HG02938 (cell line): ENCODE data around the gene MUC20.
"Not testable (repeated sequence)": the region's sequence is repeated elsewhere in the genome, so short reads cannot be mapped to it uniquely, and the experiment has no call there.

Experiments used
- ATAC-seq: cut with Tn5 transposase; IDR thresholded peaks from one replicate; pipeline ENCODE4 v1.9.1; 2021; ENCODE audit warnings: mild to moderate bottlenecking, moderate library complexity; ENCODE audit not compliant: unreplicated experiment

Gene MUC20, protein sequence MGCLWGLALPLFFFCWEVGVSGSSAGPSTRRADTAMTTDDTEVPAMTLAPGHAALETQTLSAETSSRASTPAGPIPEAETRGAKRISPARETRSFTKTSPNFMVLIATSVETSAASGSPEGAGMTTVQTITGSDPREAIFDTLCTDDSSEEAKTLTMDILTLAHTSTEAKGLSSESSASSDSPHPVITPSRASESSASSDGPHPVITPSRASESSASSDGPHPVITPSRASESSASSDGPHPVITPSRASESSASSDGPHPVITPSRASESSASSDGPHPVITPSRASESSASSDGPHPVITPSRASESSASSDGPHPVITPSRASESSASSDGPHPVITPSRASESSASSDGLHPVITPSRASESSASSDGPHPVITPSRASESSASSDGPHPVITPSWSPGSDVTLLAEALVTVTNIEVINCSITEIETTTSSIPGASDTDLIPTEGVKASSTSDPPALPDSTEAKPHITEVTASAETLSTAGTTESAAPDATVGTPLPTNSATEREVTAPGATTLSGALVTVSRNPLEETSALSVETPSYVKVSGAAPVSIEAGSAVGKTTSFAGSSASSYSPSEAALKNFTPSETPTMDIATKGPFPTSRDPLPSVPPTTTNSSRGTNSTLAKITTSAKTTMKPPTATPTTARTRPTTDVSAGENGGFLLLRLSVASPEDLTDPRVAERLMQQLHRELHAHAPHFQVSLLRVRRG

DNA sequence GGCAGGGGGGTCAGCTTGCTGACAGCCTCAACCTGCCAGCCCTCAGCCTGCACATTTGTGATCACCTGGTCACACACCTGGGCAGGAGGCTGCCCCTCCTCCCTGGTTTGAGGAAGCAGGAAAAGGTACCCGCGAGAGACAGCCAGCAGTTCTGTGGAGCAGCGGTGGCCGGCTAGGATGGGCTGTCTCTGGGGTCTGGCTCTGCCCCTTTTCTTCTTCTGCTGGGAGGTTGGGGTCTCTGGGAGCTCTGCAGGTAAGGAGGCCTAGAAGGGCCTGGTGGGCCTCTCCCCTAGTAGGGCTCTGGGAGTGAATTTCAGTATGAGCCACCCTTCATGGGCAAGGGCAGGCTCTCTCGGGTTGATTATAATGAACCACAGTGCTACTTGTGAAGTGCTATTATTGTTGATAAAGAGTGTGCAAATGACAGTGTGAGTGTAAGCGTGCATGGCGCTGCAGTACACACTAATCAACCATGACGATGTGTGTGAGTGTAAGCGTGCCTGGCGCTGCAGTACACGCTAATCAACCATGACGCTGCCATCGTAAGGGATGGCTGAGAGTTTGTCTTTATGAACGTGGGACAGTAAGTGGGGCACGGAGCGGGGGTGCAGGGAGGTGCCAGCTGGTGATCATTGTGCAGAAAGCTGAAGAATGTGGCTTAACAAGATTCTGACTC, at the start of gene MUC20:
Gene MUC20, plus strand, starts transcription at position 148 of the 676 bp plus-strand sequence. Its CDS starts 30 bp downstream, at position 178.
- ATAC-seq, result not testable (repeated sequence)

DNA sequence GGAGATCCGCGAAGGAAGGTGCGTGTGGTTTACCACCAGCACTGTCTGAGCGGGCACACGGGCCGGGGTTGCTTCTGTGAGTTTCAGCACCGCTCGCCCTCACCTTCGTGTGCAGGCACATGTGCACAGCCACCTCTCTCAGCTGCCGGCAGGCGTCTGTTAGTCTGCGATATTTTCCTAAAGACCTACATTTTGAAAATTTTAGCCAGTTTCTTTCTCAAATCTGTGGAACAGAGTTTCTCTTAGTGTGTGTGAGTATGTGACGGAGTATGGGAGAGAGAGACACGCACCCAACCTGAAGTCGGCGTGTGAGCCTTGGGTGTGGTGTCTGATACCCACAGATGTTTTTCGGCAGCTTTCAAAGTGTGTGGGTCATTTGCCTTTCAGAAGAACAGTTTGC, 49.5 kb upstream of the MUC20 start:
- not testable (repeated sequence) for ATAC-seq

DNA sequence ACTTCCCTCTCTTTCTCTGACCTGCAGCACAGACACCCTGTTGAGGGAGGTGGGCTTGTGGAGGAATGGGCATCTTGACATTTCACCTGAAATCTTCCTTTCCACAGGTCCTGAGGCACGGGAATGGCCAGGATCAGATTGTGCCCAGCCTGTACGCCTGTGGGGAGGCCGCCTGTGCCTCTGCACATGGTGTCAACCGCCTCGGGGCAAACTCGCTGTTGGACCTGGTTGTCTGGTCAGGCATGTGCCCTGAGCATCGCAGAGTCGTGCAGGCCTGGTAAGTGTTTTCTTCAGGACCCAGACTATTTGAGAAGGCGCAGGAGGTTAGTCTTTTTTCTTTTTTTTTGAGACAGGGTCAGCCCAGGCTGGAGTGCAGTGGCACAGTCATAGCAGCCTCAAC, 47.1 kb upstream of the MUC20 start:
- not testable (repeated sequence) for ATAC-seq

DNA sequence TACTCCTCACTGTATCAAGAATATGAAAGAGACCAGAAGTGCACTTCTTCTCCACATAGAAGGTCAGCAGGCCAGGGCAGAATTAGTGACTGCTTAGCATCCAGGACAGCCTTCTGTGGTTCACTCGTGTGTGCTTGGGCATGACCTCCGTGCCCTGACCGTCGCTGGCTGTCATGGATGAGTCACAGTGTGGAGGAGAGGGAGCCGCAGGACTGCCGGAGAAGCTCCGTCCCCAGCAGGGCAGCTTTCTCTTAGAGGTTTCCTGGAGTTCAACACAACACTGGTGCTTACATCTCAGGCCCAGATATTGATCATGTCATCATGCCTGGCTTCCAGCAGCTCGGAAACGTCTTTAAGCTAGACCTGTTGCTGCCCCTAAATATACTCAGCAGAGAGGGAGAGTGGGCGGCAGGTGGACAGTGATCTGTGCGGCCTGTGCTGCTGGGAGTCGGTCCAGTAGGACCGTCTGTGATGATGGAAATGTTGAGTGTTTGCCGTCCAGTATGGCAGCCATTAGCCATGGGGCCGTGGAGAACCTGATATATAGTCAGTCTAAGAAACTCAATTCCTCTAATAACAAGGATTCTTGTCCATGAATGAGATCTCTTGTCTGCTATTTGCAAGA, 42.3 kb upstream of the MUC20 start:
- ATAC-seq, result not testable (repeated sequence)

DNA sequence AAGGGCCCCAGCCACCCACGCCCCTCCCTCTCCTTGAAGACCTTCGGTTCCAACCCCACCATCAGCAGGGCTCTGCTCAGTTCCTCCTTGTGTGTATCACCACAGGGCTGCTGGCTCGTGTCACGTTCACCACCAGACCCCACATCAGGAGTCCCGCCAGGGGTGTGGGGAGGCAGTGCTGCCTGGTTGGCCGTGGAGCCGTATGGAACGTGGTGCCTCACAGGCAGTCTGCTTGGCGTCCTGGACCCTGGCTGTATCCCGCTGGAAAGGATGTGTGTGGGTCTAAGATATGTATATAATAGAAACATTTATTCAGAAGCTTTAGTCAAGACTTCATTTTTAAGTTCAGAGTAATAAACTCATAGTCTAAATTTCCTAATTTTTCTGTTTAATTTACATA, 40.1 kb upstream of the MUC20 start:
- not testable (repeated sequence) for ATAC-seq

DNA sequence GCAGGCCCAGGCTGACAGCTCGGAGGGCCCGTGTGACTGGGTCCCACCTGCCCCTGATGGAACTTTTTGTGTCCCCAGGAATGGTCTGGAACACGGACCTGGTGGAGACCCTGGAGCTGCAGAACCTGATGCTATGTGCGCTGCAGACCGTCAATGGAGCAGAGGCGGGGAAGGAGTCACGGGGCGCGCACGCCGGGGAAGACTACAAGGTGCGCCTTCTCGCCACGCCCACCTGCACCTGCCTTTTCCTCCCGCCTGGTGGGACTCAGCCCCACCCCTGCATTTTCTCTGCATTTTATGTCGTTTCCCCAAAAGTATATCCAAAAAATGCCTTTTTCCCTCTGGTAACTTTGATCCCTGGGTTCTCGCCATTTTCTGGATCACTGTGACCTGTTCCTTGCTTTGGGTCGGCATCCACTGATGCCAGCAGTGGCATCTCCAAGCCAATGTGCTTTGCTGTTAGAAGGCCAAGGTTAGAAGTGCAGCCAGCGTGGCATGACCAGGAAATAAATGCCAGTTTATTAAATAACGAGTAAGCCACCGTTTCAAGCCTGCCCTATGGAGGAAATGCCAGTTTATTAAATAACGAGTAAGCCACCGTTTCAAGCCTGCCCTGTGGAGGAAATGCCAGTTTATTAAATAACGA, 39.2 kb upstream of the MUC20 start:
- not testable (repeated sequence) for ATAC-seq

DNA sequence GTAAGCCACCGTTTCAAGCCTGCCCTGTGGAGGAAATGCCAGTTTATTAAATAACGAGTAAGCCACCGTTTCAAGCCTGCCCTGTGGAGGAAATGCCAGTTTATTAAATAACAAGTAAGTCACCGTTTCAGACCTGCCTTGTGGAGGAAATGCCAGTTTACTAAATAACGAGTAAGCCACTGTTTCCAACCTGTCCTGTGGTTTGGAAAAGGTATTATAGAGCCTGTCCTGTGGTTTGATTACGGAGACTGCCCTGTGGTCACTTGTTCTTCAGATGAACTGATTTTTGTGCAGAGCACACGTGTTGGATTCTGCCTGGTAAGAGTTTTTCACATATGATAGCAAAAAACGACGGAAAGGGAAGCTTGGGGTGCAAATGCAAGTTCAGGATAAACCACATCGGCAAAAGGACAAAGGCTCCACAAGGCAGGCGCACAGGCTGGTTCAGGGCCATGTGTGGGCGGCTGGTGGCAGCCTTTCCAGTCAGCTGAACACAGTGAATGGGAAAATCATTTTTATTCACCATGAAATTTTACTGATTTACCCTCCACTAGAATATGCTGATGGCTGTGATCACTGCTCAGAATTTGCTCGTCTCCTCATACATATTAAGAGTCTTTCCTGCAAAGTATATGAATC, 38.6 kb upstream of the MUC20 start:
- not testable (repeated sequence) for ATAC-seq

DNA sequence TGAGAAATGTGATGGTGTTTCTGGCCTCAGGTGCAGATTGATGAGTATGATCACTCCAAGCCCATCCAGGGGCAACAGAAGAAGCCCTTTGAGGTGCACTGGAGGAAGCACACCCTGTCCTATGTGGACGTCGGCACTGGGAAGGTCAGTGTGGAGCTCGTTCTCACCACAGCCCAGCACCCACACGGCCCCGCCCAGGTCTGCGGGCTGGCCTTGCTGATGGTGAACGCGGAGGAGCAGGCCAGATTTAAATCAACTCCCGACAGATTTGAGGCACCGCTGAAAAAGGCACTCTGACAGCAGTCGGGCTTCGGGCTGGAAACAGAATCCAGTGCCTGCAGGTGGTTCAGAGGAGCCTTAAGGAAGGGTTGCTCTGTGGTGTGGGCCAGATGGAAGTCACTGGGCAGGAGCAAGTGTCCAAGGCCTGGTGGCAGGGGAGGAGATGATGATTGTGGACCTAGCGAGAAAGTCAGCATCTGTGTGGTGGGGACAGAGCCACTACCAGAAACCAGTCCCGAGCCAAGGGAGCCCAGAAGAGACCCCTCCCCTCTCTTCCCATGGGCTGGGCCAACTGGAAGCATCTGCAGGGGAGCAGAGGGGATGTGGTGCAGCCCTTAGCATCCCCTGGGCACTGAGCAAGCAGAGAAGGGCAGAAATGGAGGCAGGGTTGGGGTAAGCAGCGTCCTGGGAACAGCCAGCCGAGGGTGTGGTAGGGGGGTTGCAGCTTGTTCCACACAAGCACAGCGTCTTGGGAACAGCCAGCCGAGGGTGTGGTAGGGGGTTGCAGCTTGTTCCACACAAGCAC, 36.9 kb upstream of the MUC20 start:
- not testable (repeated sequence) for ATAC-seq

DNA sequence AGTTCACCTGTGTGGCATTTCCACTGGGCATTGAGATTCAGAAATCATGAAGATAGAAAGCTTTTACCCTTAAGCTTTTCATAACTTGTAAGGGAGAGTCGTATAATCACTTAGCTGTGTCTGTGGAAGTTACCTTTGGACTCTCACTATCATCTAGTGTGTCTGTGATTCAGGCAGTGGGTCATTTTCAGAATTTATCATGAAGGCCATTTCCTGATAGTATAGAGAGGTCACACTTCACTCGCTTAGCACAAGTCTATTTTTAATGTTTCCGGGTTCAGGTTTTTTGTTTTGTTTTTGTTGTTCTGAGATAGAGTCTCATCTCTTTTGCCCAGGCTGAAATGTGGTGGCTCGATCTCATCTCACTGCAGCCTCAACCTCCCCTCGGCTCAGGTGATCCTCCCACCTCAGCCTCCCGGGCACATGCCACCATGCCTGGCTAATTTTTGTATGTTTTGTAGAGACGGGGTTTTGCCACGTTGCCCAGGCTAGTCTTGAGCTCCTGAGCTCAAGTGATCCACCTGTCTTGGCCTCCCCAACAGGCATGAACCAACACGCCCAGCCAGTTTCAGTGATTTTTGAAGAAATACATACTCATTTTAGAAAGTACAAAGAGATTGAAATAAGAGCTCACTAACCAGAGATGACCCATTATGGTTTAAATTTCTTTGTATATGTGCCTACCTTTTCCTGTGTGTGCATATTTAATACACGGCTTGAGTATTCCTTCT, 36.1 kb upstream of the MUC20 start:
- ATAC-seq, result peak; percentile 66

DNA sequence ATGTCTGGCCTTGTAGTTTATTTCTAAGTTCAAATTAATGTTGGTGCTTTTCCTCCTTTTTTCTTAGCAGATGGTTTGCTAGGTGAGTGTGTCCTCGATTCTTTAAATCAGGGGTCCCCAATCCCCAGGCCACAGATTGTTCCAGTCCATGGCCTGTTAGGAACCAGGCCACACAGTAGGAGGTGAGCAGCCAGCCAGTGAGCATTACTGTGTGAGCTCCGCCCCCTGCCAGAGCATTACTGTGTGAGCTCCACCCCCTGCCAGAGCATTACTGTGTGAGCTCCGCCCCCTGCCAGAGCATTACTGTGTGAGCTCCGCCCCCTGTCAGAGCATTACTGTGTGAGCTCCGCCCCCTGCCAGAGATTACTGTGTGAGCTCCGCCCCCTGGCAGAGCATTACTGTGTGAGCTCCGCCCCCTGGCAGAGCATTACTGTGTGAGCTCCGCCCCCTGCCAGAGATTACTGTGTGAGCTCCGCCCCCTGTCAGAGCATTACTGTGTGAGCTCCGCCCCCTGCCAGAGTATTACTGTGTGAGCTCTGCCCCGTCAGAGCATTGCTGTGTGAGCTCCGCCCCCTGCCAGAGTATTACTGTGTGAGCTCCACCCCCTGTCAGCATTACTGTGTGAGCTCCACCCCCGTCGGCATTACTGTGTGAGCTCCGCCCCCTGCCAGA, 34.1 kb upstream of the MUC20 start:
- ATAC-seq, result not testable (repeated sequence)

DNA sequence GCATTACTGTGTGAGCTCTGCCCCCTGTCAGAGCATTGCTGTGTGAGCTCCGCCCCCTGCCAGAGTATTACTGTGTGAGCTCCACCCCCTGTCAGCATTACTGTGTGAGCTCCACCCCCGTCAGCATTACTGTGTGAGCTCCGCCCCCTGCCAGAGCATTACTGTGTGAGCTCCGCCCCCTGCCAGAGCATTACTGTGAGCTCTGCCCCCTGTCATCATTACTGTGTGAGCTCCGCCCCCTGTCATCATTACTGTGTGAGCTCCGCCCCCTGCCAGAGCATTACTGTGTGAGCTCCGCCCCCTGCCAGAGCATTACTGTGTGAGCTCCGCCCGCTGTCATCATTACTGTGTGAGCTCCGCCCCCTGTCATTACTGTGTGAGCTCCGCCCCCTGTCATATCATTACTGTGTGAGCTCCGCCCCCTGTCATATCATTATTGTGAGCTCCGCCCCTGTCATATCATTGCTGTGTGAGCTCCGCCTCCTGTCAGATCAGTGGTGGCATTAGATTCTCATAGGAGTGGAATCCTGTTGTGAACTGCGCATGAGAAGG, 33.5 kb upstream of the MUC20 start:
- ATAC-seq, result not testable (repeated sequence)

DNA sequence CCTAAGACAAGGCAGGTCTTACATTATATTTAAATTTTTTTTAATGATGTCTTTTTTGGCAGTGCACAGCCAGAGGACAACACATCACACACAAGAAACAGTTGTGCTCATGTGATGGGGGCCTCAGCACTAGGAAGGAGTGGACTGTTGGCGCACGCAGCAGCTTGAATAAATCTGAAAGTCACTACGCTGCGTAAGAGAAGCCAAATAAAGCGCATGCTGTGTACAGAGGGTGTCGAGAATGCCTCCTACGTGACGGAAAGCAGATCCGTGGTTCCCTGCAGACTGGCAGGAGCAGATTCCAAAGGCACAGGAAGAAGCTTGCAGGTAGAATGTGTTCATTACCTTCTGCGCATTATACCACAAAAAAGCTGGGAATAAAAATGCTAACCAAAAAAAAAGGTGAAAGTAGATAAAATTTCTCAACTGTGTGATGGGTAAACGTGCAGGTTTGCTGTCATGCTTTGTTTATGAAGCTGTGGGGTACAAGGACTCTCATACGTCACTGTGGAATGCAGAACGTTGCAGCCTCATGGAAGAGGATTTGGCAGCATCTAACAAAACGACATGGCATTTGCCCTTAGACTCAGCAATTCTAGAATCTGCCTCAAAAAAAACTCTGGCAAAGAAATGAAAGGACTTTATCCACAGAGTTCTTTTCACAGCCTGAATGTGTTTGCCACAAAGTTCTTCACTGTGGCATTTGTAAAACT, 32.2 kb upstream of the MUC20 start:
- ATAC-seq, result not testable (repeated sequence)

DNA sequence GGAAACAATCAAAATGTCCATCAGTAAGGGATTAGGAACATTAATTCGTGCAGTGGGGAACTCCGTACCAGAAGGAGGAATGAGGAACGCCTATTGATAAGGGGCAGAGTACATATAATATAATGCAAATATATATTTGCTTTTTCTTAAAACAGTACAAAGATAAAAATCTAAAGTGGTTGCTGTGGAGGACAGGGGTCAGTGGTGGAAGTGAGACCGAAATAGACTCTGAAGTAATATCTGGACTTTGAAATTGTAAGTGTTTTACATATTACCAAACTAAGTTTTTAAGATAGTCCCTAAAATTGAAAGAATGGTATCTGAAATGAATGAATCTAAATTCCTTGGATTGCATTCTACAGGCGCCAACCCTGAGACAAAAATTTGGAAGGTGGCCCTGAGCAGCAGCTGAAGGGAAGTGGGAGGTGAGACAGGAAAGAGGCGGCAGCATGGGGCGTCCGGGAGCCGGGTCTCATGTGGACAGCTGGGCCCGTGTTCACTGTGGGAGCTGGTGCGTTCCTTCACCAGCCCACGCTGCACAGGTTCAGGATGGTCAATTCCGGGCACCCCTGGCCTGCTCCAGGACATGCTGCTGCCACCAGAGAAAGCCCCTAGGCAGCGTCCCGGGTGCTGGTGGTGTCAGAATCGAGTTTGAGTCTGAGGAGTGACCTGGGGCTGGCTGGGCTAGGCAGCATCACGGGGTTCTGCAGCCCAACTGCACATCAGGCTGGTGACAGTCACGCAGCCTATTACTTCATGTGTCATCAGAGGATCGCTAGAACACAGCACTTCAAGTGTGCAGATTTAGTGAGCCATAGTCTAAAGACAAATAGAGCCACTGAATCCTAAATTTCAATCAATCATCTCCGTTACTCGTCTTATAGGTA, 31.4 kb upstream of the MUC20 start:
- not testable (repeated sequence) for ATAC-seq

DNA sequence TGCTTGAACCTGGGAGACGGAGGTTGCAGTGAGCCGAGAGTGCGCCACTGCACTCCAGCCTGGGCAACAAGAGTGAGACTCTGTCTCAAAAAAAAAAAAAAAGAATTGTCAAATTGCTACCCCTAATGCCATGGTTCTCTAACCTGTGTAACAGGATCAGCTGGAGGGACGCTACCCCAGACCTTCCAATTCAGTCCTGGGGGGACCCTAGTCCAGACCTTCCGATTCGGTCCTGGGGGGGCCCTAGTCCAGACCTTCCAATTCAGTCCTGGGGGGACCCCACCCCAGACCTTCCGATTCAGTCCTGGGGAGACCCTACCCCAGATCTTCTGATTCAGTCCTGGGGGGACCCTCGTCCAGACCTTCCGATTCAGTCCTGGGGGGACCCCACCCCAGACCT, 29.8 kb upstream of the MUC20 start:
- no peak for ATAC-seq

DNA sequence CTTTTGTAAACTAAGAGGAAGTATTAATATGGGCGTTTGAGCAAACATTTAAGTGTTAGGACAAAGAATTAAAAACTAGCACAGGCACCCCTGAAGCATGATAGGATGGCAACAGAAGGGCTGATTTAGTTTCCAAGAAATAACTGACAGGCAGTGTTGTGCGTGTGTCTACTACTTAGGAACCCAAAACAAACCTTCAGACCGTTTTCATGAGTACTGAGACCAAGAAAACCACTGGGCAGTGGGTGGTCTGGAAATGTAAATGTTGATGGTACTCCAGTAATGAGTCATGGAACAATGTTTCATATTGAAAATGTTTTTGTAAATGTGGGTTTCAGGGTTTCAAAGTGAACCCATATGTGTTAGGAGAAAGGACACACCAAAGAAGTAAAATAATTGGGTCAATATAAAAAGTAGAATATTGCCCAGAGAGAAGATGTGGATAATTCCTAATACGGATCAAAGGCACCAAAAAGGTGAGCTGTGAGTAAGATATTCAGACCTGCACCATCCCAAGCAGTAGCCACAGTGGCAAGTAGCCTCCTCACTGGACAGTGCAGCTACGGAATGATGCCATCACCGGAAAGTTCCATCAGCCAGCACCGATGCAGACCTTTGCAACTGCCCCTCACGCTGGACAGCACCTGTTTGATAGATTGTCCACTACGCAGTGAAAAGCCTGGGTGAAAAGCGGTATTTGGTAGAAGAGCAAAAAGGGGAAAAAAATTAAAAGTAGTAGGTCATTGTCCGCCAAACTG, 29.0 kb upstream of the MUC20 start:
- not testable (repeated sequence) for ATAC-seq

DNA sequence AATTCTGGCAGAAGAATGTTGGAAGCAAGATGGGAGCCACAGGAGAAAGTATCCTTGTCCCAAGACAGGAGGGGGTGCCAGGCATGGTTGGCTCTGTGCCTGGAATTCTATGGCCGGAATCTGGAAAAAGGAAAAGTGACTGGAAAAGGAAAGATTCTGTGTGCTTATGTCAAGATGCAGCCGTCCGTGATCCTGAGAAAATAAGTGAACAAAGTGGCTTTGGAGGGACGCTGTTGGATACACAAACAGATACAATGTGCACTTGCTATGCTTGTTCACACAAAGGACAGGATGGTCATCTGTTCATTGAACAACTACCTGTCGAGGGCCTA, 28.5 kb upstream of the MUC20 start:
- ATAC-seq, result no peak
